HepG2 (cell line): ENCODE results near the gene LYRM4. TPM values are rescaled to one million over a fixed set of nuclear protein-coding genes. Genes with fewer than 3 reads are reported as not detected.

Experiments used
- AHDC1 ChIP-seq: sonication (generic); formaldehyde crosslinking; IDR thresholded peaks from 2 replicates; pipeline ENCODE4 v1.5.1; 2020; ENCODE audit warnings: mild to moderate bottlenecking, missing genetic modification reagents, borderline replicate concordance
- GFI1 ChIP-seq: sonication (generic); formaldehyde crosslinking; IDR thresholded peaks from 2 replicates; pipeline ENCODE4 v1.5.0; 2020; ENCODE audit warnings: missing genetic modification reagents, mild to moderate bottlenecking, borderline replicate concordance
- HIC2 ChIP-seq: sonication (generic); formaldehyde crosslinking; IDR thresholded peaks from 2 replicates; pipeline ENCODE4 v1.9.0; 2022; ENCODE audit warnings: low read depth, missing genetic modification reagents
- HOMEZ ChIP-seq: IDR thresholded peaks from 2 replicates; pipeline ENCODE4 v1.6.1; 2016; ENCODE audit warnings: low read depth
- LCORL ChIP-seq, 2 experiments: fragments of 450-650 bp in 1 of 2; sonication (generic) in 1 of 2; formaldehyde crosslinking in 1 of 2; IDR thresholded peaks; 2 replicates each; pipeline versions ENCODE4 v1.5.0 to v1.6.1; 2017 to 2020; ENCODE audit warnings: antibody characterized with exemption in 1 of 2, missing genetic modification reagents in 1 of 2
- MTERF4 ChIP-seq: sonication (generic); formaldehyde crosslinking; IDR thresholded peaks from 2 replicates; pipeline ENCODE4 v1.8.0; 2023; ENCODE audit warnings: mild to moderate bottlenecking, missing genetic modification reagents
- TBX2 ChIP-seq: sonication (generic); formaldehyde crosslinking; IDR thresholded peaks from 2 replicates; pipeline ENCODE4 v1.5.0; 2020; ENCODE audit warnings: missing genetic modification reagents, mild to moderate bottlenecking, borderline replicate concordance
- TRIM22 ChIP-seq: fragments of 450-650 bp; IDR thresholded peaks from 2 replicates; pipeline ENCODE4 v1.6.1; 2017
- ZBTB1 ChIP-seq: sonication (generic); formaldehyde crosslinking; IDR thresholded peaks from 2 replicates; pipeline ENCODE4 v1.4.0; 2020; ENCODE audit warnings: missing genetic modification reagents, borderline replicate concordance
- ZMYM3 ChIP-seq: sonication (generic); formaldehyde crosslinking; IDR thresholded peaks from 2 replicates; pipeline ENCODE4 v1.5.1; 2020; ENCODE audit warnings: mild to moderate bottlenecking, missing genetic modification reagents
- ZNF282 ChIP-seq: fragments of 450-650 bp; IDR thresholded peaks from 2 replicates; pipeline ENCODE4 v1.6.1; 2018; ENCODE audit not compliant: partially characterized antibody
- ZNF530 ChIP-seq: sonication (generic); formaldehyde crosslinking; IDR thresholded peaks from 2 replicates; pipeline ENCODE4 v1.5.0; 2020; ENCODE audit warnings: low read depth, mild to moderate bottlenecking, missing genetic modification reagents
- ZNF713 ChIP-seq: sonication (generic); formaldehyde crosslinking; IDR thresholded peaks from 2 replicates; pipeline ENCODE4 v1.4.0; 2020; ENCODE audit warnings: mild to moderate bottlenecking, missing genetic modification reagents
- ZSCAN25 ChIP-seq: sonication (generic); formaldehyde crosslinking; IDR thresholded peaks from 2 replicates; pipeline ENCODE4 v1.8.0; 2022; ENCODE audit warnings: mild to moderate bottlenecking, missing genetic modification reagents
- polyA plus RNA-seq, 8 experiments: library from polyadenylated mRNA; depleted of rRNA in 3 of 8; stranded (reverse) in 7 of 8; unstranded in 1 of 8; fragments of >200 nt; fragmentation: Illumina TruSeq in 4 of 8; extraction: Trizol in 4 of 8; gene quantifications; 2 replicates each; pipeline versions ENCODE4 v1.2.1 to v1.2.3, GENCODE V29; 2011 to 2016; ENCODE audit warnings: low read depth in 4 of 8, missing spikeins in 1 of 8, mixed read lengths in 1 of 8; ENCODE audit not compliant: insufficient read depth in 1 of 8
- total RNA-seq, 5 experiments: library from RNA; depleted of rRNA; stranded (reverse); fragments of >200 nt; fragmentation: Illumina TruSeq; extraction: Trizol; gene quantifications; 2 replicates each; pipeline ENCODE4 v1.2.3, GENCODE V29; 2016; ENCODE audit warnings: low read depth in 1 of 5

Gene LYRM4
- total and polyA plus RNA-seq, 2 of the 13 experiments (the other 11 are each of a cell fraction or from before 2014, with no cell fraction given): 64.6 to 67.5 TPM

- TF ChIP-seq MTERF4 (CRISPR knock-in tag): no peak
- TF ChIP-seq ZSCAN25: no peak
- no peak for TF ChIP-seq TRIM22
- TF ChIP-seq ZMYM3 (CRISPR knock-in tag): no peak
- TF ChIP-seq ZNF530 (CRISPR knock-in tag): no peak
- TF ChIP-seq LCORL (IDR thresholded peaks at IDR 0.05): no peak
- TF ChIP-seq LCORL (CRISPR knock-in tag; IDR thresholded peaks at IDR 0.05): peak; percentile 64; the same call in 1 of the 2 replicates
- TF ChIP-seq ZNF282: no peak
- no peak for TF ChIP-seq ZBTB1
- TF ChIP-seq TBX2: no peak
- TF ChIP-seq AHDC1: peak; percentile 77; the same call in 1 of the 2 replicates
- TF ChIP-seq HIC2 (CRISPR knock-in tag): no peak
- no peak for TF ChIP-seq GFI1 (CRISPR knock-in tag)
- TF ChIP-seq ZNF713 (CRISPR knock-in tag): no peak
- peak; percentile 42; the same call in 1 of the 2 replicates for TF ChIP-seq HOMEZ (CRISPR knock-in tag)
These were observed 24.9 kb downstream of the LYRM4 start (continued) for GRCh38 chr6:5235830-5236229.
